ENCODE data around the gene PITPNB.

- TF ChIP-seq, protein P1, sequence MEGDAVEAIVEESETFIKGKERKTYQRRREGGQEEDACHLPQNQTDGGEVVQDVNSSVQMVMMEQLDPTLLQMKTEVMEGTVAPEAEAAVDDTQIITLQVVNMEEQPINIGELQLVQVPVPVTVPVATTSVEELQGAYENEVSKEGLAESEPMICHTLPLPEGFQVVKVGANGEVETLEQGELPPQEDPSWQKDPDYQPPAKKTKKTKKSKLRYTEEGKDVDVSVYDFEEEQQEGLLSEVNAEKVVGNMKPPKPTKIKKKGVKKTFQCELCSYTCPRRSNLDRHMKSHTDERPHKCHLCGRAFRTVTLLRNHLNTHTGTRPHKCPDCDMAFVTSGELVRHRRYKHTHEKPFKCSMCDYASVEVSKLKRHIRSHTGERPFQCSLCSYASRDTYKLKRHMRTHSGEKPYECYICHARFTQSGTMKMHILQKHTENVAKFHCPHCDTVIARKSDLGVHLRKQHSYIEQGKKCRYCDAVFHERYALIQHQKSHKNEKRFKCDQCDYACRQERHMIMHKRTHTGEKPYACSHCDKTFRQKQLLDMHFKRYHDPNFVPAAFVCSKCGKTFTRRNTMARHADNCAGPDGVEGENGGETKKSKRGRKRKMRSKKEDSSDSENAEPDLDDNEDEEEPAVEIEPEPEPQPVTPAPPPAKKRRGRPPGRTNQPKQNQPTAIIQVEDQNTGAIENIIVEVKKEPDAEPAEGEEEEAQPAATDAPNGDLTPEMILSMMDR (IDR thresholded peaks at IDR 0.05), result no peak
- TF ChIP-seq POLR2A (IDR thresholded peaks at IDR 0.05), result no peak
These were observed 52.6 kb downstream of the PITPNB start for GRCh38 chr22:27866135-27867084.
